Measurements from ENCODE around the gene CORO2B. TPM values are rescaled to one million over a fixed set of nuclear protein-coding genes. Genes with fewer than 3 reads are reported as not detected.

CORO2B gene
- total RNA-seq, 1 donor from 2014 or later, result 0.16 TPM

GRCh38 chr15:68712886-68713285 is 134.1 kb downstream of the CORO2B start:
- no peaks in the 10 kb centered on the region for H3K36me3 Mint-ChIP-seq (ENCODE audit: low read depth)
- H3K27ac Mint-ChIP-seq, result no peak overlapping the region
- intact Hi-C loops (cut with micrococcal nuclease), result no loop called here
- H3K9me3 Mint-ChIP-seq, result no peaks in the 10 kb centered on the region
- no peak for DNase-seq
- H3K4me1 Mint-ChIP-seq, result no peaks in the 10 kb centered on the region
- H3K4me3 Mint-ChIP-seq, result no peak overlapping the region
- peaks cover 10% of the 10 kb centered on the region for H3K27me3 Mint-ChIP-seq

GRCh38 chr15:68713874-68714273 is 135.1 kb downstream of the CORO2B start:
- Mint-ChIP-seq H3K27me3 (peaks cover 10% of the 10 kb centered on the region), H3K4me3 (no peak overlapping the region), H3K4me1 (no peaks in the 10 kb centered on the region), H3K27ac (no peak overlapping the region), H3K9me3 (no peaks in the 10 kb centered on the region), H3K36me3 (ENCODE audit: low read depth) (no peaks in the 10 kb centered on the region)
- DNase-seq, result no peak
- intact Hi-C loops (cut with micrococcal nuclease), result no loop called here

GRCh38 chr15:68715111-68715510 is 136.3 kb downstream of the CORO2B start:
- no peak for DNase-seq

GRCh38 chr15:68717951-68718350 is 139.2 kb downstream of the CORO2B start:
- intact Hi-C loops (cut with micrococcal nuclease), result no loop called here
- Mint-ChIP-seq H3K36me3 (ENCODE audit: low read depth) (no peaks in the 10 kb centered on the region), H3K27me3 (peaks cover 10% of the 10 kb centered on the region), H3K4me1 (no peaks in the 10 kb centered on the region), H3K27ac (no peak overlapping the region), H3K4me3 (no peak overlapping the region), H3K9me3 (no peaks in the 10 kb centered on the region)
- DNase-seq, result no peak

More at GRCh38 chr15:68715111-68715510, 136.3 kb downstream of the CORO2B start:
- Mint-ChIP-seq H3K9me3 (no peaks in the 10 kb centered on the region), H3K36me3 (ENCODE audit: low read depth) (no peaks in the 10 kb centered on the region), H3K4me1 (no peaks in the 10 kb centered on the region), H3K4me3 (no peak overlapping the region), H3K27me3 (peaks cover 8% of the 10 kb centered on the region), H3K27ac (no peak overlapping the region)
- intact Hi-C loops (cut with micrococcal nuclease), result no loop called here

DNA sequence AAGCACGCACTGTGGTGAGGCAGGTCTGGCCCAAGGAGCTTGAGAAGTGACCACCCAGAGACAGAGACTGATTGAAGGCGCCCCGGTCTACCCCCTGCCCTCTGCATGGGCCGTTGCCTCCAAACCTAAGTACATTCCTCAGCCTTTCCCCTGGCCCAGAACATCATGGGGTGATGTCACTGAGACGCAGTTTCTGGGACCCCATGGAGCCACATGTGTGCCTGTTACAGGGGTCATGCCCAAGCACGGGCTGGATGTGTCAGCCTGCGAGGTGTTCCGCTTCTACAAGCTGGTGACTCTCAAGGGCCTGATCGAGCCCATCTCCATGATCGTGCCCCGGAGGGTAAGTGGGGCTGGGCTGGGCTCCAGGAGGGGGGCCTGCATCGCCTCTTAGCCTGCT is 139.7 kb downstream of the CORO2B start:
- peaks cover 10% of the 10 kb centered on the region for H3K27me3 Mint-ChIP-seq
- no peak for DNase-seq
- H3K36me3 Mint-ChIP-seq (ENCODE audit: low read depth), result no peaks in the 10 kb centered on the region
- no peaks in the 10 kb centered on the region for H3K4me1 Mint-ChIP-seq
- no peak overlapping the region for H3K27ac Mint-ChIP-seq
- H3K9me3 Mint-ChIP-seq, result no peaks in the 10 kb centered on the region
- H3K4me3 Mint-ChIP-seq, result no peak overlapping the region
- intact Hi-C loops (cut with micrococcal nuclease), result no loop called here

- peaks cover 10% of the 10 kb centered on the region for H3K27me3 Mint-ChIP-seq
- no peak overlapping the region for H3K27ac Mint-ChIP-seq
- intact Hi-C loops (cut with micrococcal nuclease), result no loop called here
- no peak for DNase-seq
- H3K9me3 Mint-ChIP-seq, result no peaks in the 10 kb centered on the region
- H3K36me3 Mint-ChIP-seq (ENCODE audit: low read depth), result no peaks in the 10 kb centered on the region
- H3K4me1 Mint-ChIP-seq, result no peaks in the 10 kb centered on the region
- no peak overlapping the region for H3K4me3 Mint-ChIP-seq
Measured at GRCh38 chr15:68719051-68719450, 140.3 kb downstream of the CORO2B start.

GRCh38 chr15:68719672-68720071 is 140.9 kb downstream of the CORO2B start:
- H3K36me3 Mint-ChIP-seq (ENCODE audit: low read depth), result no peaks in the 10 kb centered on the region
- no peak overlapping the region for H3K4me3 Mint-ChIP-seq
- no peak overlapping the region for H3K27ac Mint-ChIP-seq
- intact Hi-C loops (cut with micrococcal nuclease), result no loop called here
- H3K9me3 Mint-ChIP-seq, result no peaks in the 10 kb centered on the region
- DNase-seq, result no peak
- no peaks in the 10 kb centered on the region for H3K4me1 Mint-ChIP-seq
- H3K27me3 Mint-ChIP-seq, result peaks cover 12% of the 10 kb centered on the region

GRCh38 chr15:68721886-68722285 is 143.1 kb downstream of the CORO2B start:
- Mint-ChIP-seq H3K4me1 (no peaks in the 10 kb centered on the region), H3K4me3 (no peak overlapping the region), H3K27ac (no peak overlapping the region), H3K9me3 (no peaks in the 10 kb centered on the region), H3K27me3 (peaks cover 14% of the 10 kb centered on the region), H3K36me3 (ENCODE audit: low read depth) (no peaks in the 10 kb centered on the region)
- intact Hi-C loops (cut with micrococcal nuclease), result no loop called here
- DNase-seq, result no peak

DNA sequence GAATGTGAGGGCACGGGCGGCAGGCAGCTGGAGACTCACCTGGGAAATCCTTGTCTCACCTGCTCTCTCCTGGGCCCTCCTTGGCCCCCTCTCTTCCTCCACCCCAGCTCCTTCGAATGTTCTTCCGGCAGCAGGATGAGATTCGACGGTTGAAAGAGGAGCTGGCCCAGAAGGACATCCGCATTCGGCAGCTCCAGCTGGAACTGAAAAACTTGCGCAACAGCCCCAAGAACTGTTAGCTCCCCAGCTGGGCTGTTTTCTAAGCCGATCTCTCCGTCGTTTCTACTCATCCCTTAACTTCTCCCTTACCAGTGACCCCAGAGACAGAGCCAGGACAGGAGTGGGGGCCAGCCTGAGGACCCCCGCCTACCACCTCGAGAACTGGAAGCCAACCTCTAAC is 146.9 kb downstream of the CORO2B start:
- Mint-ChIP-seq H3K27me3 (peaks cover 11% of the 10 kb centered on the region), H3K9me3 (no peaks in the 10 kb centered on the region), H3K4me3 (no peak overlapping the region), H3K4me1 (no peaks in the 10 kb centered on the region), H3K27ac (no peak overlapping the region), H3K36me3 (ENCODE audit: low read depth) (no peaks in the 10 kb centered on the region)
- no peak for DNase-seq
- intact Hi-C loops (cut with micrococcal nuclease), result no loop called here

- DNase-seq, result no peak
- H3K4me3 Mint-ChIP-seq, result no peak overlapping the region
- no peaks in the 10 kb centered on the region for H3K4me1 Mint-ChIP-seq
- peaks cover 11% of the 10 kb centered on the region for H3K27me3 Mint-ChIP-seq
- no peaks in the 10 kb centered on the region for H3K9me3 Mint-ChIP-seq
- no peaks in the 10 kb centered on the region for H3K36me3 Mint-ChIP-seq (ENCODE audit: low read depth)
- intact Hi-C loops (cut with micrococcal nuclease), result no loop called here
- no peak overlapping the region for H3K27ac Mint-ChIP-seq
Measured at GRCh38 chr15:68726246-68726645, 147.5 kb downstream of the CORO2B start.

GRCh38 chr15:68729789-68730411 is 151.1 kb downstream of the CORO2B start:
- H3K27ac Mint-ChIP-seq, result no peak overlapping the region
- H3K36me3 Mint-ChIP-seq (ENCODE audit: low read depth), result no peaks in the 10 kb centered on the region
- H3K9me3 Mint-ChIP-seq, result no peaks in the 10 kb centered on the region
- intact Hi-C loops (cut with micrococcal nuclease), result loop anchor here (1.0 to 2.0 kb wide), 2 partner anchors 99 to 145 kb away; no protein-coding TSS in a partner anchor
- DNase-seq, result no peak
- H3K27me3 Mint-ChIP-seq, result peaks cover 10% of the 10 kb centered on the region
- peaks cover 4% of the 10 kb centered on the region for H3K4me1 Mint-ChIP-seq
- H3K4me3 Mint-ChIP-seq, result no peak overlapping the region

DNA sequence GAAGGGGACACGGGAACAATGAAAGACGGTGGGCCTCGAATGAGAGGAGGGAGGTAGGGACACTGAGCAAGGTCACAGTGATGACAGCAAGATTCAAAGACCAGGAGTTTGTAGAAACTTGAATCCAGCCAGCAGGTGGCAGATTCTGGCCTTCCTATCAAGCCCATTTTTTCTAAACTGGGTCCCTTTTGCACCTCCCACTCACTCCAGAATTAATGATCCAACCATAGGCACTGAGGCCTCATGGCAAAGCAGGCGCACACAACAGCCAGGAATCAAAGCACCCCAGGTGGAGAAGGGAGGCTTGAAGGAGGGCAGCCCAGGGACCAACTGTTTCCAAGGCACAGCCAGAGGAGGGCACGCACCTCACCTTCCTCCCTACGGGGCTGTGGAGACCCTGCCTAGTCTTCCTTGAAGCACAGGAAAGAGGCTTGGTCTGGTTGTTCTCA is 151.7 kb downstream of the CORO2B start:
- intact Hi-C loops (cut with micrococcal nuclease), result loop anchor here (1.0 to 2.0 kb wide), 2 partner anchors 98 to 145 kb away; no protein-coding TSS in a partner anchor
- Mint-ChIP-seq H3K4me3 (no peak overlapping the region), H3K9me3 (no peaks in the 10 kb centered on the region), H3K27me3 (peaks cover 8% of the 10 kb centered on the region), H3K27ac (no peak overlapping the region), H3K4me1 (peaks cover 4% of the 10 kb centered on the region), H3K36me3 (ENCODE audit: low read depth) (no peaks in the 10 kb centered on the region)
- DNase-seq, result peak; percentile 66

DNA sequence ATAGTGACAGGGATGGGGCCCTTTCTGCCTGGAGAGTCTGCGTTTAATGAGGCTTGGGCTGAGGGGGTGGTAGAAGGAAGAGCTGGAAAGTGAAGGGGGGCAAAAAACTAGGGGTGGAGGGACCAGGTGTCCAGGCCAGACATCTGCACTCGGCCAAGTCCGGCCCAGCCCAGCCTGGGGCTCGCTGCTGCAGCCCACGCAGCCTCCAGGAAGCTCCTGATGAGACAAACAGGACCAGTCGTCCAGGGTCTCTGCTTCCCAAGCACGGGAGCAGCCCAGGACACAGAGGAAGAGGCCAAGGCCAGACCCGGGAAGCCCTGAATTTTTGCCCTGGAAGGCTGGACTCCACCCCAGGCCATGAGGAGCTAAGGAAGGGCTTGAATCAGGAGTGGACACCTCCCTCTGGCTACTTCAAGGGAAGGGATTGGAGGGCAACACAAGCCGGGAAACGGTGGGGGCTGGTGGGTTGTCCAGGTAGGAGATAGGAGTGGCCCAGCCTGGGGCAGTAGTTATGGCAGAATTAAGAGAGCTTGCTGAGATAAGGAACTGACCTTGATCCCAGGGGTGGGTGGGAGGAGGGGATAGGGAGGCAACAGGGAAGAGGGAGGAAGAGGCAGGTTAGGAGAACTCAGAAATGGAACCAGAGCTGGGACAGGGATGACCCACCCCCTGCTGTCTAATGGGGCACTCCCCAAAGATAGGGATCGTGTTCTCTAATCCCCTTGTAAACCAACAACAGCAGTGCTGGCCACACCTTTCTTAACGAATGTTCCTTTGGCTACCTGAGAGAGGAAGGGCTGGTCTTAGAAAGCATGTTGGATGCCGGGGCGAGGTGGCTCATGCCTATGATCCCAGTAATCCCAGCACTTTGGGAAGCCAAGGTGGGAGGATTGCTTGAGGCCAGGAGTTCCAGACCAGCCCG is 152.4 kb downstream of the CORO2B start:
- Mint-ChIP-seq H3K9me3 (no peaks in the 10 kb centered on the region), H3K27ac (no peak overlapping the region), H3K27me3 (peaks cover 5% of the 10 kb centered on the region), H3K4me3 (no peak overlapping the region), H3K36me3 (ENCODE audit: low read depth) (no peaks in the 10 kb centered on the region), H3K4me1 (peaks cover 4% of the 10 kb centered on the region)
- no peak for DNase-seq
- intact Hi-C loops (cut with micrococcal nuclease), result loop anchor here (1.0 to 2.0 kb wide), 2 partner anchors 98 to 144 kb away; no protein-coding TSS in a partner anchor

- H3K27me3 Mint-ChIP-seq, result peaks cover 3% of the 10 kb centered on the region
- H3K36me3 Mint-ChIP-seq (ENCODE audit: low read depth), result no peaks in the 10 kb centered on the region
- no peak overlapping the region for H3K27ac Mint-ChIP-seq
- intact Hi-C loops (cut with micrococcal nuclease), result no loop called here
- no peak overlapping the region for H3K4me3 Mint-ChIP-seq
- no peaks in the 10 kb centered on the region for H3K9me3 Mint-ChIP-seq
- peaks cover 4% of the 10 kb centered on the region for H3K4me1 Mint-ChIP-seq
- no peak for DNase-seq
Measured at GRCh38 chr15:68732451-68732850, 153.7 kb downstream of the CORO2B start.

Data from activated CD4-positive, alpha-beta T cell treated with anti-CD3 and anti-CD28 coated beads, Interleukin-2, amount 10 ng/mL, durations not matched to agents 24 days and 14 days (primary cell).